H1 (cell line): ENCODE data around the gene ZNF625. TPM values are rescaled to one million over a fixed set of nuclear protein-coding genes. Genes with fewer than 3 reads are reported as not detected.

Source experiments
- CTCF ChIA-PET: fragments of 300-600 bp; sonication (Branson Sonifier 250); formaldehyde crosslinking; loops from one replicate; lab custom pipeline; 2021; ENCODE audit not compliant: partially characterized antibody; lab: Charles Lee
- POLR2A ChIA-PET: fragments of 300-600 bp; sonication (Branson Sonifier 250); formaldehyde crosslinking; loops from one replicate; lab custom pipeline; 2021; ENCODE audit warnings: inconsistent platforms; ENCODE audit not compliant: partially characterized antibody; lab: Charles Lee
- DNase-seq, 2 experiments: peaks; one replicate each; pipeline versions ENCODE4 v3.0.0 to v3.0.0-alpha.2; 2010 to 2022; ENCODE audit warnings: low spot score in 2 of 2, low read depth in 1 of 2, mixed read lengths in 1 of 2
- FAIRE-seq: peaks from 2 replicates; lab custom pipeline; 2011; peaks lifted over from hg19 to GRCh38; lab: Jason Lieb, UNC
- H2AFZ ChIP-seq: 2 replicates; pipeline ENCODE4 v1.8.1; 2012; ENCODE audit warnings: low read length, inconsistent platforms
- H2AK5ac ChIP-seq: 2 replicates; pipeline ENCODE4 v1.6.1; 2013; ENCODE audit warnings: low read depth, low read length
- H2BK120ac ChIP-seq: replicated peaks from 2 replicates; pipeline ENCODE3; 2013; ENCODE audit warnings: low read depth, low read length, inconsistent platforms
- H2BK12ac ChIP-seq: 2 replicates; pipeline ENCODE4 v1.6.1; 2013; ENCODE audit warnings: low read depth, low read length
- H2BK15ac ChIP-seq: 2 replicates; pipeline ENCODE4 v1.6.1; 2013; ENCODE audit warnings: low read length
- H2BK20ac ChIP-seq: 2 replicates; pipeline ENCODE4 v1.6.1; 2013; ENCODE audit warnings: low read length
- H2BK5ac ChIP-seq: 2 replicates; pipeline ENCODE4 v1.6.1; 2013; ENCODE audit warnings: low read depth, low read length
- H3K14ac ChIP-seq: 2 replicates; pipeline ENCODE4 v1.6.1; 2013; ENCODE audit warnings: inconsistent platforms; ENCODE audit not compliant: insufficient read length
- H3K18ac ChIP-seq: 2 replicates; pipeline ENCODE4 v1.6.1; 2013; ENCODE audit warnings: low read length; ENCODE audit errors: extremely low read depth
- H3K23ac ChIP-seq: 2 replicates; pipeline ENCODE4 v1.6.1; 2013; ENCODE audit warnings: inconsistent platforms; ENCODE audit not compliant: insufficient read length
- H3K23me2 ChIP-seq: 2 replicates; pipeline ENCODE4 v1.6.1; 2013; ENCODE audit warnings: low read depth, low read length
- H3K27ac ChIP-seq: 2 replicates; pipeline ENCODE4 v1.6.1; 2011; ENCODE audit warnings: low read depth, low read length, inconsistent platforms
- H3K27me3 ChIP-seq, 4 experiments: replicated peaks in 1 of 4; 1 replicate in 1 of 4; 2 replicates in 3 of 4; pipeline versions ENCODE4 v1.6.1 to v1.8.1; 2011 to 2013; ENCODE audit warnings: low read length in 3 of 4, mild to moderate bottlenecking in 3 of 4, inconsistent platforms in 2 of 4, mixed read lengths in 2 of 4, moderate library complexity in 1 of 4; ENCODE audit not compliant: control insufficient read depth in 3 of 4, insufficient read depth in 3 of 4; ENCODE audit errors: extremely low read depth in 1 of 4
- H3K36me3 ChIP-seq, 4 experiments: 2 replicates each; pipeline versions ENCODE4 v1.6.1 to v1.8.1; 2011 to 2013; ENCODE audit warnings: mild to moderate bottlenecking in 4 of 4, low read length in 3 of 4, moderate library complexity in 2 of 4, control low read depth in 1 of 4, inconsistent platforms in 1 of 4; ENCODE audit not compliant: insufficient read depth in 4 of 4, control insufficient read depth in 2 of 4
- H3K4ac ChIP-seq: replicated peaks from 2 replicates; pipeline ENCODE3; 2013; ENCODE audit warnings: low read length, low read depth, mixed read lengths, inconsistent platforms; ENCODE audit not compliant: insufficient read length
- H3K4me1 ChIP-seq, 4 experiments: replicated peaks in 1 of 4; 1 replicate in 1 of 4; 2 replicates in 3 of 4; pipeline versions ENCODE4 v1.6.1 to v1.8.1; 2011 to 2013; ENCODE audit warnings: low read length in 3 of 4, inconsistent platforms in 2 of 4, mixed read lengths in 1 of 4; ENCODE audit not compliant: insufficient read depth in 4 of 4, control insufficient read depth in 3 of 4
- H3K4me2 ChIP-seq, 2 experiments: 2 replicates each; pipeline versions ENCODE4 v1.6.1 to v1.8.1; 2011 to 2013; ENCODE audit warnings: low read depth in 2 of 2, low read length in 2 of 2, control low read depth in 1 of 2, inconsistent platforms in 1 of 2, mild to moderate bottlenecking in 1 of 2; ENCODE audit not compliant: insufficient read depth in 1 of 2
- H3K4me3 ChIP-seq, 4 experiments: fragments of 200-600, 300-600 bp in 1 of 4; sonication (generic), shearing (Covaris generic), sonication (Bioruptor Twin) in 1 of 4; 2 replicates each; pipeline versions ENCODE4 v1.5.1 to v1.8.1; 2011 to 2016; ENCODE audit warnings: low read length in 4 of 4, low read depth in 3 of 4, control low read depth in 2 of 4, inconsistent platforms in 2 of 4, mild to moderate bottlenecking in 2 of 4, mixed read lengths in 1 of 4, moderate library complexity in 1 of 4; ENCODE audit not compliant: insufficient read depth in 2 of 4; ENCODE audit errors: extremely low read depth in 1 of 4
- H3K56ac ChIP-seq: replicated peaks from 2 replicates; pipeline ENCODE3; 2013; ENCODE audit warnings: low read depth, mild to moderate bottlenecking, mixed read lengths, low read length, inconsistent platforms; ENCODE audit not compliant: insufficient read length
- H3K79me1 ChIP-seq: 2 replicates; pipeline ENCODE4 v1.6.1; 2013; ENCODE audit warnings: low read depth, low read length, control low read depth
- H3K79me2 ChIP-seq, 2 experiments: 2 replicates each; pipeline versions ENCODE4 v1.6.1 to v1.8.1; 2012 to 2013; ENCODE audit warnings: low read length in 2 of 2, mild to moderate bottlenecking in 2 of 2, inconsistent platforms in 1 of 2; ENCODE audit not compliant: insufficient read depth in 2 of 2, control insufficient read depth in 1 of 2
- H3K9ac ChIP-seq, 4 experiments: replicated peaks in 1 of 4; 1 replicate in 1 of 4; 2 replicates in 3 of 4; pipeline versions ENCODE4 v1.6.1 to v1.8.1; 2011 to 2013; ENCODE audit warnings: low read depth in 3 of 4, low read length in 3 of 4, control low read depth in 2 of 4, mild to moderate bottlenecking in 2 of 4, moderate library complexity in 2 of 4, inconsistent platforms in 1 of 4; ENCODE audit errors: extremely low read depth in 1 of 4
- H3K9me3 ChIP-seq, 2 experiments: 2 replicates each; pipeline versions ENCODE4 v1.6.1 to v1.8.1; 2012 to 2013; ENCODE audit warnings: mild to moderate bottlenecking in 2 of 2, moderate library complexity in 2 of 2, control low read depth in 1 of 2, inconsistent platforms in 1 of 2, low read depth in 1 of 2, low read length in 1 of 2, mixed read lengths in 1 of 2; ENCODE audit not compliant: insufficient read depth in 2 of 2
- H4K20me1 ChIP-seq, 2 experiments: replicated peaks in 1 of 2; 2 replicates each; pipeline versions ENCODE3 to v1.8.1; 2011 to 2013; ENCODE audit warnings: inconsistent platforms in 2 of 2, low read length in 2 of 2, mild to moderate bottlenecking in 1 of 2; ENCODE audit not compliant: insufficient read depth in 2 of 2, control insufficient read depth in 1 of 2
- H4K5ac ChIP-seq: 2 replicates; pipeline ENCODE4 v1.6.1; 2013; ENCODE audit warnings: low read length, low read depth, mixed read lengths, inconsistent platforms; ENCODE audit not compliant: insufficient read length
- H4K8ac ChIP-seq: 2 replicates; pipeline ENCODE4 v1.8.0; 2013; ENCODE audit warnings: mild to moderate bottlenecking, moderate library complexity, low read length, inconsistent platforms; ENCODE audit not compliant: insufficient read depth; ENCODE audit errors: extremely low read depth
- H4K91ac ChIP-seq: replicated peaks from 2 replicates; pipeline ENCODE3; 2013; ENCODE audit warnings: low read length, mixed read lengths, inconsistent platforms; ENCODE audit not compliant: insufficient read length
- CBX5 ChIP-seq: fragments of 300-800, 300-1000 bp; sonication (generic); IDR thresholded peaks from 2 replicates; pipeline ENCODE4 v1.7.1; 2016; ENCODE audit warnings: antibody characterized with exemption, low read length, low read depth
- CBX8 ChIP-seq: fragments of 300-800, 300-1000 bp; sonication (generic); IDR thresholded peaks from 2 replicates; pipeline ENCODE4 v1.7.1; 2016; ENCODE audit warnings: low read depth, low read length, borderline replicate concordance
- EP300 ChIP-seq, 2 experiments: IDR thresholded peaks; 1 replicate in 1 of 2; 2 replicates in 1 of 2; pipeline ENCODE4 v1.6.1; 2011 to 2012; ENCODE audit warnings: low read depth in 2 of 2, low read length in 2 of 2, mild to moderate bottlenecking in 2 of 2, borderline replicate concordance in 1 of 2, inconsistent platforms in 1 of 2, moderate library complexity in 1 of 2
- GABPA ChIP-seq: IDR thresholded peaks from 2 replicates; pipeline ENCODE4 v1.6.1; 2011; ENCODE audit warnings: mild to moderate bottlenecking, low read length, moderate library complexity, borderline replicate concordance; ENCODE audit not compliant: insufficient read depth
- HDAC2 ChIP-seq, 2 experiments: fragments of 300-600 bp in 1 of 2; sonication (generic) in 1 of 2; IDR thresholded peaks; 2 replicates each; pipeline ENCODE4 v1.6.1; 2011 to 2012; ENCODE audit warnings: low read depth in 2 of 2, low read length in 2 of 2, mild to moderate bottlenecking in 2 of 2, moderate library complexity in 2 of 2, borderline replicate concordance in 1 of 2, inconsistent platforms in 1 of 2
- KDM5A ChIP-seq: fragments of 200-600 bp; IDR thresholded peaks from 2 replicates; pipeline ENCODE4 v1.7.1; 2012; ENCODE audit warnings: mild to moderate bottlenecking, low read length, inconsistent platforms, mixed read lengths
- POU5F1 ChIP-seq: IDR thresholded peaks from 2 replicates; pipeline ENCODE4 v1.6.1; 2011; ENCODE audit warnings: low read depth, mild to moderate bottlenecking, low read length, moderate library complexity
- SP1 ChIP-seq: IDR thresholded peaks from 2 replicates; pipeline ENCODE4 v1.6.1; 2011; ENCODE audit warnings: low read depth, low read length
- TAF1 ChIP-seq: IDR thresholded peaks from 2 replicates; pipeline ENCODE4 v1.6.1; 2011; ENCODE audit warnings: mild to moderate bottlenecking, low read depth, low read length
- WGBS, 2 experiments: shearing (Covaris generic) in 1 of 2; methylation state at CpG; one replicate each; pipeline versions ENCODE4 v1.1.6 to v1.1.7; 2013 to 2015; ENCODE audit warnings: low lambda C conversion rate in 2 of 2, mixed read lengths in 2 of 2, inconsistent platforms in 1 of 2, low coverage in 1 of 2, missing lambda C conversion rate in 1 of 2; ENCODE audit not compliant: insufficient replicate concordance in 2 of 2, insufficient coverage in 1 of 2, insufficient read length in 1 of 2; ENCODE audit errors: extremely low coverage in 1 of 2, missing lambda C conversion rate in 1 of 2; 5-methylcytosine and 5-hydroxymethylcytosine counted together
- polyA plus RNA-seq, 7 experiments: library from polyadenylated mRNA; depleted of rRNA in 3 of 7; stranded (reverse) in 5 of 7; unstranded in 2 of 7; fragments of >200 nt in 5 of 7; fragments of 200-250 nt in 2 of 7; gene quantifications; 1 replicate in 5 of 7; 2 replicates in 1 of 7; 4 replicates in 1 of 7; pipeline versions ENCODE4 v1.2.1 to v1.2.3, GENCODE V29; 2011 to 2013; ENCODE audit warnings: missing spikeins in 2 of 7, mixed read lengths in 2 of 7
- total RNA-seq: library from RNA; stranded (reverse); fragmentation: NEBNext Ultra II Directional; extraction: Animal tissue kit (Norgen Biotek cat#: 25700); gene quantifications from 2 replicates; pipeline ENCODE4 v1.2.1, GENCODE V29; 2021
- TF ChIP-seq, protein P1 (sequence below): IDR thresholded peaks from 2 replicates; pipeline ENCODE4 v1.6.1; 2012; ENCODE audit warnings: inconsistent platforms
- TF ChIP-seq, protein P2 (sequence below), 3 experiments: IDR thresholded peaks; 1 replicate in 2 of 3; 2 replicates in 1 of 3; pipeline versions ENCODE4 v1.5.1 to v1.6.1; 2011; ENCODE audit warnings: low read length in 3 of 3, mild to moderate bottlenecking in 3 of 3, inconsistent platforms in 2 of 3, low read depth in 1 of 3, moderate library complexity in 1 of 3; ENCODE audit not compliant: insufficient read depth in 1 of 3; ENCODE audit errors: control extremely low read depth in 1 of 3

ZNF625 gene
- total and polyA plus RNA-seq, 2 of the 8 experiments (the other 6 are each of a cell fraction or from before 2014, with no cell fraction given) = 2.5 to 26.8 TPM

DNA sequence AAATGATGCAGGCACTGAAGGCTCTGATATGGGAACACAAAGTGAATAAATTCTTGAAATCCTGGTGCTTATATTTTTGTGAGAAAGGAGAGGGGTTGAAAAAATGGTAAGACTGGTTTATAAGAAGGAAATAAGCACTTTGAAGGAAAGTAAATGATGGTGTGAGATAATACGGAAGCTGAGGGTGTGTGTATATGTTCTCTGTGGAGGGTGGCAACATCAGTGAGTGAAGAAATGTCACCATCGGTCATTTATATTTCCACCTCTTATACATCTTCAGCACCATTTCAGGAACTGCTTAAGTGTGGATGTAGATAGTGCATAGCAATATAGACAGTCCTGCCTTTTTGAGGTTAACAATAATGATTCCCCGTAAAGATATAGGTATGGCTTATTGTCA is 23.8 kb upstream of the ZNF625 start:
- CTCF ChIA-PET = no interaction called here
- no peak for FAIRE-seq
- TF ChIP-seq CBX8 (no peak), CBX5 (no peak), KDM5A (no peak), POU5F1 (no peak), SP1 (no peak), GABPA (no peak), TAF1 (no peak), EP300 (IDR thresholded peaks at IDR 0.05; ENCODE audit: borderline replicate concordance in 1 of 2, low read depth in 2 of 2, low read length in 2 of 2) (no peak), HDAC2 (IDR thresholded peaks at IDR 0.05; ENCODE audit: borderline replicate concordance in 1 of 2, low read depth in 2 of 2, low read length in 2 of 2) (no peak)
- TF ChIP-seq, protein P1, sequence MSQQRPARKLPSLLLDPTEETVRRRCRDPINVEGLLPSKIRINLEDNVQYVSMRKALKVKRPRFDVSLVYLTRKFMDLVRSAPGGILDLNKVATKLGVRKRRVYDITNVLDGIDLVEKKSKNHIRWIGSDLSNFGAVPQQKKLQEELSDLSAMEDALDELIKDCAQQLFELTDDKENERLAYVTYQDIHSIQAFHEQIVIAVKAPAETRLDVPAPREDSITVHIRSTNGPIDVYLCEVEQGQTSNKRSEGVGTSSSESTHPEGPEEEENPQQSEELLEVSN = no peak
- TF ChIP-seq, protein P2, sequence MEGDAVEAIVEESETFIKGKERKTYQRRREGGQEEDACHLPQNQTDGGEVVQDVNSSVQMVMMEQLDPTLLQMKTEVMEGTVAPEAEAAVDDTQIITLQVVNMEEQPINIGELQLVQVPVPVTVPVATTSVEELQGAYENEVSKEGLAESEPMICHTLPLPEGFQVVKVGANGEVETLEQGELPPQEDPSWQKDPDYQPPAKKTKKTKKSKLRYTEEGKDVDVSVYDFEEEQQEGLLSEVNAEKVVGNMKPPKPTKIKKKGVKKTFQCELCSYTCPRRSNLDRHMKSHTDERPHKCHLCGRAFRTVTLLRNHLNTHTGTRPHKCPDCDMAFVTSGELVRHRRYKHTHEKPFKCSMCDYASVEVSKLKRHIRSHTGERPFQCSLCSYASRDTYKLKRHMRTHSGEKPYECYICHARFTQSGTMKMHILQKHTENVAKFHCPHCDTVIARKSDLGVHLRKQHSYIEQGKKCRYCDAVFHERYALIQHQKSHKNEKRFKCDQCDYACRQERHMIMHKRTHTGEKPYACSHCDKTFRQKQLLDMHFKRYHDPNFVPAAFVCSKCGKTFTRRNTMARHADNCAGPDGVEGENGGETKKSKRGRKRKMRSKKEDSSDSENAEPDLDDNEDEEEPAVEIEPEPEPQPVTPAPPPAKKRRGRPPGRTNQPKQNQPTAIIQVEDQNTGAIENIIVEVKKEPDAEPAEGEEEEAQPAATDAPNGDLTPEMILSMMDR (IDR thresholded peaks at IDR 0.05; ENCODE audit: control extremely low read depth in 1 of 3, insufficient read depth in 1 of 3, low read depth in 1 of 3, low read length in 3 of 3) = no peak

More for the DNA sequence above, 23.8 kb upstream of the ZNF625 start:
- H3K18ac ChIP-seq = no peak overlapping the region
- H3K79me2 ChIP-seq = peaks cover 0 to 4% of the 10 kb centered on the region in 2 experiments; a peak in 2 of 4 replicates
- H3K36me3 ChIP-seq = peaks cover 0 to 6% (median 0%) of the 10 kb centered on the region in 4 experiments; a peak in 2 of 8 replicates
- H4K5ac ChIP-seq = no peak overlapping the region
- no peak overlapping the region for H2AK5ac ChIP-seq
- no peak overlapping the region for H3K23ac ChIP-seq
- no peak overlapping the region for H2BK12ac ChIP-seq
- H4K20me1 ChIP-seq = no peaks in the 10 kb centered on the region
- DNase-seq = no peak
- H2AFZ ChIP-seq = no peak overlapping the region
- H3K27me3 ChIP-seq = no peaks in the 10 kb centered on the region
- no peak overlapping the region for H4K8ac ChIP-seq
- no peak overlapping the region for H3K4me3 ChIP-seq
- H3K56ac ChIP-seq = no peak overlapping the region
- no peak overlapping the region for H3K9ac ChIP-seq
- H3K27ac ChIP-seq = no peak overlapping the region
- POLR2A ChIA-PET = no interaction called here
- H2BK120ac ChIP-seq = no peak overlapping the region
- H2BK20ac ChIP-seq = no peak overlapping the region
- H3K4me1 ChIP-seq = no peaks in the 10 kb centered on the region
- H3K4me2 ChIP-seq = no peak overlapping the region
- no peaks in the 10 kb centered on the region; the same call in 1 of the 2 replicates for H3K79me1 ChIP-seq
- H3K14ac ChIP-seq = no peak overlapping the region
- peaks cover 7 to 38% of the 10 kb centered on the region in 2 experiments for H3K9me3 ChIP-seq
- H4K91ac ChIP-seq = no peak overlapping the region
- H3K4ac ChIP-seq = no peak overlapping the region
- no peaks in the 10 kb centered on the region for H3K23me2 ChIP-seq
- no peak overlapping the region for H2BK5ac ChIP-seq
- H2BK15ac ChIP-seq = no peak overlapping the region
- WGBS, 2 experiments = 92 to 100% methylated on average over 1 to 3 of the region's 3 CpGs
